ENCODE data around the gene TGM6.
A peak's percentile ranks its signal among the peaks of the same experiment; 100 is the strongest.

TGM6 gene

GRCh38 chr20:2382833-2383232, 2.1 kb downstream of the TGM6 start:
- in situ Hi-C loops (cut with HindIII; ENCODE audit: low sequenced_read_pairs): no loop called here
- no peak for TF ChIP-seq CTCF (IDR thresholded peaks at IDR 0.05; ENCODE audit: low read depth, low read length, missing control alignments)
- DNase-seq (ENCODE audit: low read depth): no peak
- H3K4me3 ChIP-seq (ENCODE audit: low read depth, low read length): no peak overlapping the region

- no peak for TF ChIP-seq CTCF (IDR thresholded peaks at IDR 0.05; ENCODE audit: low read depth, low read length, missing control alignments)
- DNase-seq (ENCODE audit: low read depth): no peak
- no peak overlapping the region for H3K4me3 ChIP-seq (ENCODE audit: low read depth, low read length)
- in situ Hi-C loops (cut with HindIII; ENCODE audit: low sequenced_read_pairs): no loop called here
Observed at GRCh38 chr20:2385026-2385425, 4.3 kb downstream of the TGM6 start.

DNA sequence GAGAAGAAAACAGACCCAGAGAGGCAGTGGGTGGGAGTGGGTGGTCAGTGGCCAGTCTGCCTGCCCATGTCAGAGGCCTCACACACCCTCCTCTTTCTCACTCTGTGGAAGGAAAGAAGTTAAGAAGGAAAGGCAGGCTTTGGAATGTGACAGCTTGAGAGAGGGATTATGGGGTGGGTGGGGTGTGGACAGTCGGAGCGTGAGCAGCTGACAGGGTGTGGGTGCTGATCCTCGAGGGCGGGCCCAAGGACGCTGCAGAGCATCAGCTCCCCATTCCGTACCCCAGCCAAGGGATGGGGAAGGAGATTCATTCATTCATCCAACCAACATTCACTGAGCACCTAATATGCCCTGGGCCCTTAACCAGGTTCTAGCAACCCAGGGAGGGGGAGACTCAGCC, 4.8 kb downstream of the TGM6 start:
- DNase-seq (ENCODE audit: low read depth): no peak
- no peak for TF ChIP-seq CTCF (IDR thresholded peaks at IDR 0.05; ENCODE audit: low read depth, low read length, missing control alignments)
- in situ Hi-C loops (cut with HindIII; ENCODE audit: low sequenced_read_pairs): no loop called here

DNA sequence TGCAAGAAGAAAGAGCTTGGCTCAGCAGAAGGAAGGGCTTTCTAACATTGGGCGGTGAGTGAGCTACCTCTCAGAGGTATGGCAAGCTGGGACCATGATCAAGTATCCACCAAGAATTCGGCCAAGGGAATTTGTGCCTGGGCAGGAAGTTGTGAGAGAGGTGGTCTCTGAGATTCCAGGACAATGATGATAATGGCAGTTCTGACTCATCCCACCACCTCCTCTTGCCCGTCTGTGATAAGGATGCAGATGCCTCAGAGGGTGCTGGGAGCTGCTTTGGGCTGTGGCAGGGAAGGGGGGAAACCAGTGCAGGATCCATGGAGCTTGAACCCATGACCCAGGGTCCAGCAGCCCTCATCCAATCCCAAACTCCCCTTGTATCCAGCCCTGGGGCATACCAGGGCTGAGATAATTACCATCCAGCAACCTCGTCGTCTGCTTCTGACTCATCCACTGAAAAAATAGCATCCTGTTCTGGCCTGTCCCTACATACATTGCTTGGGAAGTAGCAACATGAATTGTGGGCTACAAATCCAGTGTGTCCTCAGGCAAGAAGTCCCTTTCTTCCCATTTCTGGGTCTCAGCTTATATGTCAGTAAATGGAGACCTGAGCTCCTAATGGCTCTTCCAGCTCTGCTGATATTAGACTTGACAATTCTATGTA, 5.9 kb downstream of the TGM6 start:
- in situ Hi-C loops (cut with HindIII; ENCODE audit: low sequenced_read_pairs): no loop called here
- TF ChIP-seq CTCF (IDR thresholded peaks at IDR 0.05; ENCODE audit: low read depth, low read length, missing control alignments): no peak
- DNase-seq (ENCODE audit: low read depth): no peak
- no peak overlapping the region for H3K4me3 ChIP-seq (ENCODE audit: low read depth, low read length)

More for the DNA sequence above, 4.8 kb downstream of the TGM6 start:
- no peak overlapping the region for H3K4me3 ChIP-seq (ENCODE audit: low read depth, low read length)

DNA sequence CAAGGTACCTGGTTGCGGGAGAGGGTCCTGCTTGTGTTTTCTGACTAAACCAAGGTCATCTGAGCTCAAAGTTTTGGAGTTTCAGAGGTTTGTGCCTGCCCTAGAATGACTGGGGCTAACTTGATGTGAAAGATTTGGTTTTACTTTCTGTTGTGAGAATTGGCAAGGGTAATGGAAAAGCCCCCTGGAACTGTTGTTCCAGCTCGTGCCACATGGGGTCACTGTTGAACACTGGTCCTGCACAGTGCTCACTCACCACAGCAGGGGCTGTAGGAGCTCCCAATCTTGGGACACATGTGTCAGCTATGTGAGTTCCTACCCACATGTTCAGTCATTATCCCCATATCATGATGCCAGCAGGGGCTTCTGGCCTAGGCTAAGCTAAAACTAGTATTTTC, 6.5 kb downstream of the TGM6 start:
- in situ Hi-C loops (cut with HindIII; ENCODE audit: low sequenced_read_pairs): no loop called here
- DNase-seq (ENCODE audit: low read depth): no peak
- TF ChIP-seq CTCF (IDR thresholded peaks at IDR 0.05; ENCODE audit: low read depth, low read length, missing control alignments): peak; percentile 43
- H3K4me3 ChIP-seq (ENCODE audit: low read depth, low read length): no peak overlapping the region

GRCh38 chr20:2387580-2387979, 6.9 kb downstream of the TGM6 start:
- in situ Hi-C loops (cut with HindIII; ENCODE audit: low sequenced_read_pairs): no loop called here
- no peak overlapping the region for H3K4me3 ChIP-seq (ENCODE audit: low read depth, low read length)
- no peak for TF ChIP-seq CTCF (IDR thresholded peaks at IDR 0.05; ENCODE audit: low read depth, low read length, missing control alignments)
- DNase-seq (ENCODE audit: low read depth): no peak
